Measurements from ENCODE around the gene LRRC7.
"Not testable (repeated sequence)": the region's sequence is repeated elsewhere in the genome, so short reads cannot be mapped to it uniquely, and the experiment has no call there.

Gene LRRC7

DNA sequence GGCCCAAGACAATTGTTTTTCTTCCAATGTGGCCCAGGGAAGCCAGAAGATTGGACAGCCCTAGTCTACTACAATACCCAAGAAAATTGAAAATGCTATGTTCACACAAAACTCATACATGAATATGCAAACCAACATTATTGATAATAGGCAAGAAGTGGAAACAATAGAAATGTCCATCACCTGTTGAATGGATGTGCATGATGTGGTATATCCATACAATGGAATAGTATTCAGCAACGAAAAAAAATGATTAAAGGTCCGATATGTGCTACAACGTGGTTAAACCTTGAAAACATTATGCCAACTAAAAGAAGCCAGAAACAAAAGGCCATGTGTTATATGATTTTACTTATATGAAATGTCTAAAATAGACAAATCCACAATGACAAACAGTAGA, 375.3 kb downstream of the LRRC7 start:
- in situ Hi-C loops (cut with HindIII; ENCODE audit: low sequenced_read_pairs): no loop called here

DNA sequence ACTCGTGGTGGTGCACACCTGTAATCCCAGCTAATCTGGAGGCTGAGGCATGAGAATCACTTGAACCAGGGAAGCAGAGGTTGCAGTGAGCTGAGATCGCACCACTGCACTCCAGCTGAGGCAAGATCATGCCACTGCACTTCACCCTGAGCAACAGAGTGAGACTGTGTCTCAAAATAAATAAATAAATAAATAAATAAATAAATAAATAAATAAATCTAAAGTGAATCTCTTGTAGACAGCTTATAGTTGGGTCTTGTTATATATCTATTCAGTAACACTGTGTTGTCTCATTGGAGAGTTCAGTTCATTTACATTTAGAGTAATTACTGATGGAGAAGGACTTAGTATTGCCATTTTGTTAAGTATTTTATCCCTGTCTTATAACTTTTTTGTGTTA, 379.2 kb downstream of the LRRC7 start:
- in situ Hi-C loops (cut with HindIII; ENCODE audit: low sequenced_read_pairs): no loop called here

DNA sequence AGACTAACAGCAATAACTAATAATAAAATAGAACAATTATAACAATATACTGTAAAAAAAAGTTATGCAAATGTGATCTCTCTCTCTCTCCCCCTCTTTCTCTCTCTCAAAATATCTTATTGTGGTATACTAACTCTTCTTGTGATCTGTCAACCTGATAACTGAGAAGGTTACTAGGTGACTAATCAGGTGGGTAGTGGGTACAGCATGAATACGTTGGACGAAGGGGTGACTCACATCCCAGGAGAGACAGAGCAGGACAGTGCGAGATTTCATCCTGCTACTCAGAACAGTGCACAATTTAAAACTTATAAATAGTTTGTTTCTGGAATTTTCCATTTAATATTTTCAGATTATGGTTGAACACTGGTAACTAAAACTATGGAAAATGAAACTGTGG, 380.1 kb downstream of the LRRC7 start:
- in situ Hi-C loops (cut with HindIII; ENCODE audit: low sequenced_read_pairs): no loop called here

DNA sequence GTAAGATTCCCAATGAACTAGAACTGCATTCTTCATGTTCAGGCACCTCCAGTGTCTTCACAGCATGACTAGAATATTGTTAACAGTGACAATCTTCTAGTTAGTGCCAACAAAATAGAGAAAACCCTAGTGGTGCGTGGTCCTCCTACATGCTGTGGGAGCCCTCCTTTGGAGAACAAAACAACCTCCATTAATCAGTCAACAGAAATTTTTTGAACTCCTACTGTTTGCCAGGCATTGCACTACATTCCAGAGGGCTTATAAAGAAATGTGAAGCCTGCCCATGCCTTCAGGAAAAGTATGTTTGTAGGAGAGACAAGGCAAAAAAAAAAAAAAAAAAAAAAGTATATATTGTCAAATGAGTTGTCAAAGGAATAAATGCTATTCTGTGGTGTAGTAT, 385.0 kb downstream of the LRRC7 start:
- in situ Hi-C loops (cut with HindIII; ENCODE audit: low sequenced_read_pairs): no loop called here

DNA sequence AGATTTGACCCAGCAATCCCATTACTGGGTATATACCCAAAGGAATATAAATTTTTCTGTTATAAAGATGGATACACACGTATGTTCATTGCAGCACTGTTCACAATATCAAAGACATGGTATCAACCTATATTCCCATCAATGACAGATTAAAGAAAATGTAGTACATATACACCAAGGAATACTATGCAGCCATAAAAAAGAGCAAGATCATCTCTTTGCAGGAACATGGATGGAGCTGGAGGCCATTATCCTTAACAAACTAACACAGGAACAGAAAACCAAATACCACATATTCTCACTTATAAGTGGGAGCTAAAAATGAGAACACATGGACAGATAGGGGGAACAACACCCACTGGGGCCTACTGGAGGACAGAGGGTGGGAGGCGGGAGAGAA, 394.7 kb downstream of the LRRC7 start:
- in situ Hi-C loops (cut with HindIII; ENCODE audit: low sequenced_read_pairs): not testable (repeated sequence)

DNA sequence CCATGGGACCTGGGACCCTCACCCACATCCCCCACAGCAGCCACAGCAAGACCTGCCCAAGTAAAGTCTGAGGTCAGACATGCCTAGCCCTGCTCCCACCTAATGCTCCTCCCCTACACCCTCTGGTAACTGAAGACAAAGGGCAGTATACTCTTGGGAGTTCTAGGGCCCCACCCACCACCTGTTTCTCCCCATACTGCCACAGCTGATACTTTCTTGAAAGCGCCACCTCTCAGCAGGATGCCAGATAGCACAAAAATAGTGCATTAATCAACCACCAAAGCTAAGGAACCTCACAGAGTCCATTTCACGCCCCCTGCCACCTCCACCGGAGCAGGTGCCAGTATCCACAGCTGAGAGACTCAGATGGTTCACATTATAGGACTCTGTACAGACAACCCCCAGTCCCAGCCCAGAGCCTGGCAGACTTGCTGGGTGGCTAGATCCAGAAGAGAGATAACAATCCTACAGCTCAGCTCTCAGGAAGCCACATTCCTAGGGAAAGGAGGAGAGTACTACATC, 399.6 kb downstream of the LRRC7 start:
- in situ Hi-C loops (cut with HindIII; ENCODE audit: low sequenced_read_pairs): no loop called here

DNA sequence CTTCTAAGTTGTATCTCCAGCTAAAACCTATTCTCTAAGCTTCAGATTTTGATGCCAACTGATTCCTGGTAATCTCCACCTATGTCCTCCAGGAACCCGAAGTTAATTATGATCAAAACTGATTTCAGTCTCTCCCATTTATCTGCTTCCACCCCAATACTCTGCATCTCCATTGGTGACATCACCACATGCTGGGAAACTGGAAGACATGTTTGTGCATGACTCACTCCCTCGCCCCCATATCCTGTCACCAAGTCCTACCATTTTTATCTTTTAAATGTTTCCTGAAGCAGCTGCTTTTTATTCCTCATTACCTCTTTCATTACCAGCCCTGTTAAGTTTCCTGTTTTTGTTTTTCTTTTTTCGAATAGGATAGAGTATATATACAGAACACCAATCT, 409.2 kb downstream of the LRRC7 start:
- in situ Hi-C loops (cut with HindIII; ENCODE audit: low sequenced_read_pairs): no loop called here

DNA sequence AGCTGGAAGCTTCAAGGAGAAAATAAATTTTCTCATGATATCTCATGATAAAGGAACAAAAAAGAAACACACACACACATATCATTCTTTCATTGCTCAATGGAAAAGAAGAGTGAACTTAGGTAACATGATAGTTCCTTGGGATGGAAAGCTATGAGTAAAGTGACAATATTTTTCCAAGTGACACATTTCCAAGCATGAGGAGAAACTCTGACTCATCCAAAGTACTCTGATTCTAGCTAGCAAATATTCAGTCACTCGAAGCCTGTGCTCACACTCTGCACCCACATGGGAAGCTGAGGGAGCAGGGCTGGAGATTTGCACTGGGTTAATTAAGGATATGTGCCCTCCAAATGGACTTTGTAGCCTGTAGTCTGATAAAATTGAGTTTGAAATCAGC, 415.3 kb downstream of the LRRC7 start:
- in situ Hi-C loops (cut with HindIII; ENCODE audit: low sequenced_read_pairs): no loop called here

DNA sequence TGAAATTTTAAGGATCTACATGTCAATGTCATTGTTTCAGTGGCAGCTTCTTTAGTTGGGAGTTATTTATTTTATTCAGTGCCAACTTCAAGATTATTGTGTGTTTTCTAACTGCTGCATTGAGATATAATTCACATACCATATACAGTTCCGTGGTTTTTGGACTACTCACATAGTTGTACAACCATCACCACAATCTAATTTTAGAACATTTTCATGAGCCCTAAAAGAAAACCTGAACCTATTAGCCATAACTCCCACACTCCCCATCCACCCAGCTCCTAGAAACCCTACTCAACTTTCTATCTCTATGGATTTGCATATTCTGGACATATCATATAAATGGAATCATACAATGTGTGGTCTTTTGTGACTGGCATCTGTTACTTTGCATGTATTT, 417.7 kb downstream of the LRRC7 start:
- in situ Hi-C loops (cut with HindIII; ENCODE audit: low sequenced_read_pairs): no loop called here

DNA sequence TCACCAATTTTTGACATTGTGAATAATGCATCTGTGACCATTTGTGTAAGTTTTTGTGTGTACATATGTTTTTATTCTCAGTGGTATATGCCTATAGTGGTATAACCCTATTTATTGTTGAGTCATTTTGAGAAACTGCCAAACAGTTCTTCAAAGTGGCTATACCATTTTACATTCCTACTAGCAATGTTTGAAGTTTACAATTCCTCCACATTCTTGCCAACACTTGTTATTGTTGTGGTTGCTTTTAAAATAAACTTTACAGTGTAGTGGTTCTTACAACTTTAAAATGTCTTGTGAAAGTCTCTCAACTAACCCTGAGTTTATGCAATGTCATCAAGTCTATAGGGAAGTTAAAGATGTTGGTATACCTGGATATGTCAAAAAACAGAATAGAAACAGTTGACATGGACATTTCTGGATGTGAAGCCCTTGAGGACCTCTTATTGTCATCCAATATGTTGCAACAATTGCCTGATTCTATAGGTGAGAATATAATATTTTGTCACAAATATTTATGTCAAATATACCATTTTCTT, 418.2 kb downstream of the LRRC7 start:
- in situ Hi-C loops (cut with HindIII; ENCODE audit: low sequenced_read_pairs): no loop called here

DNA sequence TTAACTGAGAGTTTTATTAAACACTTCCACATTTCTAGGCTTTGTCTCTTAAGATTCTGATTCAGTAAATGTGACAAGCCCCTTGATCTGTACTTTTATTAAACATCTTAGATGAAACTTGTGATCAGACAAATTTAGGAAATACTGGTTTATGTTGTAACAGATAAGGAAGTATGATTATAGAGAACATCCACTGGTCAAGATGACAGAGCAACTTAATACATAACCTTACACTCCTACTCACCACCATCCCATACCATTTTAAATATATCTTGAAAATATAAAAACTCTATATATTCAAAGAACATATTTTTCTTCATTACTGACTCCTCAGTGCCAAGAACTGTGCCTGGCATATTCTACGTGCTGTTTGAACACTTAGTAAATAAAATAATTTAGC, 420.2 kb downstream of the LRRC7 start:
- in situ Hi-C loops (cut with HindIII; ENCODE audit: low sequenced_read_pairs): no loop called here

DNA sequence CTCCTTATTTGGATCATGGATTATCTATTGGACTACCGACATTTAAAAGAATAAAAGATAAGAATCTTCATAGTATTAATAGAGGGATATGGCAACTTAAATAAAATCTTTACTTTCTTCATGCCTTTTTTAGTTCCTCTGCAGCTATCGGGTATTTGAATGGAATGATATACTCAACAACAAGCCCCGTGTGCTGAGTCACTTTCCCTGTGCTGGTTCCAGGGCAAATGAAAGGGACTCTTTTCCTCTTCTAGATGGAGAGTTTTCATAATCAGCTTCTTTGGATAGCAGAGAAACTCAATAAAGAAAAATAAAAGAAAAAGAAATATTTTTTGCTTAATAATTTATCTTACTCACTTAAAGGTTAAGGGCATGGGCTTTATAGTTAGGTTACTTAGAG, 423.9 kb downstream of the LRRC7 start:
- in situ Hi-C loops (cut with HindIII; ENCODE audit: low sequenced_read_pairs): no loop called here

DNA sequence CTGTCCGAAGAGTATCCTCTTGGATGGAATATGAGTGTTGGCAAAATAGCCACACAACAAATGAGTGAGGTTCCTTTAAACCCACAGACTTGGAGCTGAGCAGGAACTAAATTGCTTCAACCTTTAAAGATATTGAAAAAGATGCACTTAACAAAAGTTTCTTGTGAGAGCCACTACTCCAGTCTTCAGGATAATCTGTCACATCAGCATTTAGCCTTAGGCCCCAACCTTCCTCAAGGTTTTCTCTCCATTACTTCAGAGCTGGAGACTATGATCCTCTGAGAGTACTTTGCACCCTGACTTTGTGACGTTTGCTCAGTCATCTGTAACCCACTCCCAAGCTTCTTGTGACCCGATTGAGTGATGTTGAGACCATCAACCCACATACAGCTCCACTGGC, 424.9 kb downstream of the LRRC7 start:
- in situ Hi-C loops (cut with HindIII; ENCODE audit: low sequenced_read_pairs): no loop called here

DNA sequence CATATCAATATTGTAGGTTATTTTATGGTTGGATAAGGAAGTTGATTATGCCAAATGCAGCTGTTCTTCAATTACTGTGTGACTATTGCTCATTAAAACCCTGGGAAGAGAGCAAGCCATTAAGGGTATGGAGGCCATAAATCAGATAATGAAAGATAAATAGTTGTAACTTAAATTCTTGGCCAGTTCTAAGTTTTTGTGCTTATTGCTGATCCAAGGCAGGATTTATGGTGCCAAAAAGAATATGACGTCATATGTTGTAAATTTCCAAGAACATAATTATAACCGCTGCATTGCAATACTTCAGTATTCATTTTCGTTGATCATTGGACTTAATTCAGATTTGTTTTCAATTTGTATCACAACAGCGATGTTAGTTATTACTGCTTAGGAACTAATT, 426.1 kb downstream of the LRRC7 start:
- in situ Hi-C loops (cut with HindIII; ENCODE audit: low sequenced_read_pairs): no loop called here

DNA sequence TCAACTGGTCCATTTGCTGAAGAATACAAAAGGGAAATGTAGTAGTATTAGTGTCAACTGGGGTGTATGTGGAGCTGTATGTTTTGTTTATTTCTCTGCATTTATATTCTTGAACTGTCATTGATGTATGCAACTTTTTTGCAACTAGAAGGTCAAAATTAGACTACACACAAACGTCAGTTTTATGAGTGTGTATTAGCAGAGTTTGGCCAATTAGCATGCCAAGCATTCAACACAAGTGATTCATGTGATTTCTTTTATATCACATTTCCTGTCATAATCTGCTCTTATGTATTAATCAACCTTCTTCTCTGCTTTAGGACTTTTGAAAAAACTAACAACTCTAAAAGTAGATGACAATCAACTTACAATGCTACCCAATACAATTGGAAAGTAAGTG, 426.5 kb downstream of the LRRC7 start:
- in situ Hi-C loops (cut with HindIII; ENCODE audit: low sequenced_read_pairs): no loop called here

DNA sequence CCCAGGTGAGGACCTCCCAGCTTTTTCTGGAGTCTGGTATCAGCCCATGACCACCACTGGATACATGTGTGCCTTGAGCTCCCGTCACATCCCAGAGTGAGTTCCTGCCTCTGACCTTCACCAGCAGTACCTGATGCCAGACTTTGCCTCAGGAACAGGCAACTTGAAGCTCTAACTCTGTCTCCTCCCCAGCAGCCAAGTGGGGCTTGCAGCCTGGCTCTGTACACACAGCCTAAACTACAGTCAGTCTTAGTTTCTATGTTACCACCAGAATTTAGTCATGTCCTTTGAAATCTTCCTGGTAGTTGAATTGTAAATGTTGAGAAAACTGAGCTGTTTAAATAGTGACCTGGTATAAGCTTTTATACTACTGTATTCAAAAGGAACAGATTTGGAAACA, 431.1 kb downstream of the LRRC7 start:
- in situ Hi-C loops (cut with HindIII; ENCODE audit: low sequenced_read_pairs): no loop called here

DNA sequence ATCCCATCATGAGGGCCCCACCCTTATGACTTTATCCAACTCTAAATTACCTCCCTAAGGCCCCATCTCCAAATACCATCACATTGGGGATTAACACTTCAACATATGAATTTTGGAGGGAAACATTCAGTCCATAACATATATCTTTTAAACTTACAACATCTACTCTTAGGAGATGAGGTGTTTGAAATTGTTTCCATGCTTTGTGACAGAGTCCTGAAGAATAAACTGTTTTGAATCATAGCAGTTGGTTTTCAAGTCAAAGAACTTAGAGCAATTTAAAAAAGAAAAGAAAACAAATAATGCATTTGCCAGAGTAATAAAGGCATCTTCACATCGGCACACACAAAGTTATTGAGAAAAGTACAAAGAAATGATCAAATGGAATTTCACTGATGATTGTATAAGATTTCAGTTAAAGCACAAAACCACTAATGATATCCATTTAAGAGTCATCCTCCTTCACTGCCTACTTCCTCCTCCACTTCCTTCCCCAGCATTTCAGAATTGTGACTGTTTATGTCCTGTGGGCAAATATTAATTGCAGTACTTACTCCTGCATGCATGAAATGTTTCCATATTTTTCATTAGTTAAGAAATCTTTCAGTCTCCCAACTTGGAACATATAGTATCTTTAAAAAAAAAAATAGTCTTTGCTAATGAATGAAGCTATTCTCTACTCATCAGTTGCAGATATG, 435.6 kb downstream of the LRRC7 start:
- in situ Hi-C loops (cut with HindIII; ENCODE audit: low sequenced_read_pairs): no loop called here

DNA sequence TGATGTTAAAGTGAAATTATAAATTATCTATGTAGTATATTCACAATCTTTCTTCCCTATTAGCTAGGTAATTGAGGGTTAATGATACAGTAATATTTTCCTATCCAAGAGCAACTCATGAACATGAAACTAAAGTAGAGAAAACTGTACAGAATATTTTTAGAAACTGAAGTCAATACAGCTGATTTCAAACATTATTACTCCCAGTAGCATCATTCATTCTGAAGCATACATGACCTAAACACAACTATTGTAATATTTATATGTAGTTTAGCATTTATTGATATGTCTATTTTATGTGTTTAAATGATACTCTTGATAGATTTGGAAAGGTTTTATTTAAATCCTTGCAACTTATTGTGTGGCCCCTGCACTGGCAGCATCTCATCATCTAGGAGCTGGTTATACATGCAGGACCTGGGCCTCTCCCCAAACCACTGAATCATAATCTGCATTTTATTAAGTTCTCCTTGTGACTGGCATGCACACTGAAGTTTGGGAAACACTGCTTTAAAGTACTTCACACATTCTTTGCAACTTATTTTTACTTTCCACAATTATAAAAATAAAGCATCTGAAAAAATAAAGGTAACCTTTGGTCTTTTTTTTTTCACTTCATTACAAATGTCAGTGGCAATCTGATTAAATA, 437.8 kb downstream of the LRRC7 start:
- in situ Hi-C loops (cut with HindIII; ENCODE audit: low sequenced_read_pairs): no loop called here

DNA sequence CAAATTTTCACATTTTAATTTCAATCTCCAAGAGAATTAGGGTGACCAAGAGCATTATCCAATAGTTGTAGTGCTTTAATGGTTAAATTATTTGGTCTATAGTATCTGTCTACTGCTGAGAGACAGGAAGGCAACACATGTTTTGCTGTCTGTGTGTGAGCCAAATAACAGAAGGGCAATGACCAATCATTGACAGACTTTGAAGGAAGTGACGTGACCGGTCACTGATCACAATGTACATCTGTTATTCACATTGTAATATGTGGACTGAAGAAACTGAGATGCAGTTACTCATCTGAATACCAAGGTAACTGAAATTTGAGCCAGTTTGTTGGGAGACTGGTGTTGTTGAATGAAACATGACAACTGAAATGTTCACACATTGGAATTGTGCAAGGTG, 440.9 kb downstream of the LRRC7 start:
- in situ Hi-C loops (cut with HindIII; ENCODE audit: low sequenced_read_pairs): no loop called here

DNA sequence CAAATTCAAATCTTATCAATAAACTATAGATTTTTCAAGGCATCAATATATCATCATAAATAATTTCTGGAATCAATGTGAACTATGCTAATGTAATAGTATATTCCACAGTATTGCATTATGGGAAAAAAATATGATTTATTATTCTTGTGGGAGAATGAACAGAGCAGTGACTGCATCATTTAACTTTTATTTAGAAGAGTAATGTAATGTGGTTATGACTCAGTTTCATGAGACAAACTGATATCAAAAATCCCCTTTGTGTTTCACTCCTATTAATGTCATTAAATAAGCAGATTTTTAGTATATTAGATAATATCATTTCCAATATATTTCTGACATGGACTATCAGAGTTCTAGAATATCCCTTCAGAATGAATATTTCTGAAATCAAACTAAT, 450.0 kb downstream of the LRRC7 start:
- in situ Hi-C loops (cut with HindIII; ENCODE audit: low sequenced_read_pairs): no loop called here

DNA sequence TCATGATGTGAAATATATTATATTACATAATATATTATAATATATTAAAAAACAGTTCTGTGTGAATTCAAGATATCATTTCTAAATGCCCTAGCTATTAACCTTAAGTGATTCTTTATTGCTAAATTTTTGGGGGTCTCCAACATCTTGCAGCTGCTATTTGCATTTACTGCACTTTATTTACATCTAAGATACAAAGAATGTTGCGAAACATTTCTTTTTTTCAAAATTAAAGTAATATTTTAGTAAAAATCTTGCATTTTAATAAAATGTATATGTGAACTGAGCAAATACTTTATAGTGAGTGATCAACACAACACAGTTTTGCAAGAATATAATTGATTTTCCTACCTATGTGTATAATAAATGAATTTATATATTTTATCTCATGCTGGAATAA, 456.6 kb downstream of the LRRC7 start:
- in situ Hi-C loops (cut with HindIII; ENCODE audit: low sequenced_read_pairs): no loop called here

DNA sequence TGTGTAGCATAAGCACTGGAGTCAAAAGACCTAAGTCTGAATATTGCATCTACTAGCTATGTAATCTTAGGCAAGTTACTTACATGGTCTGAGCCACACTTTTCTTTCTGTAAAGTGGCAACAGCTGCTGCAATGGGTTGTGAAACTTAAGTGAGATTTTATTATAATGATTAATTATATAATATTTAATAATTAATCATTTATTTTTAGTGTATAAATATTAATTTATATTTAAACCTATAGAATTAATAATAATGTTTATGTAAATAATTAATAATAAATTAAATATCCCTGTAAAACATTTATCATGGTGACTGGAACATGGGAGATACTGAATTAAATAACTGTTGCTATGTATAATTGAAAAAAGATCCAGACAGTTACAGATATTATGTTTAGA, 457.3 kb downstream of the LRRC7 start:
- in situ Hi-C loops (cut with HindIII; ENCODE audit: low sequenced_read_pairs): no loop called here
